Stimulated activated CD4-positive, alpha-beta T cell treated with anti-CD3 and anti-CD28 coated beads, Interleukin-12 subunit alpha, Interleukin-12 subunit beta, amount 100 ng/mL, for 24 hours (primary cell): ENCODE results near the gene DDX49.
"Not testable (repeated sequence)": the region's sequence is repeated elsewhere in the genome, so short reads cannot be mapped to it uniquely, and the experiment has no call there.

Experiments
- DNase-seq, 2 experiments: peaks; one replicate each; pipeline ENCODE4 v3.0.0-alpha.2; 2020; ENCODE audit warnings: low read depth in 2 of 2

The DDX49 gene

GRCh38 chr19:18942692-18943091 is 23.2 kb downstream of the DDX49 start:
- no peak for DNase-seq

DNA sequence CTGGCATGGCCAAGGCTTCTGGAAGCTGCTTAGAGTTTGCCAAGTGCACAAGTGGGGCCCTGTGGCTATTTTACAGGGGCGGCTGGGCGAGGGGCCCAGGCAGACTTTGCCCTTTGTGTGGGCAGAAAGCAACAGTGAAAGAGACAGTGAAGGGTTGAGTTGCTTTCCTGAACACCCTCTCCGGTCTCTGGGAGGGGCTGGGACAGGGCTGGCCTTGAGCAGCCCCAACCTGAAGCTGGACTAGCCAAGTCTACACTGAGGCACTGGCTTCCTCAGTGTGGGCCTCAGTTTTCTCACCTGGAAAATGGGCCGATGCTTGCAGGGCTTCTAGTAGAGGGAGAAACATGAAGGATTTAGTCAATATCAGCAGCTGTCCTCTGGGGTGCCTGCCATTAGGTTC is 23.9 kb downstream of the DDX49 start:
- DNase-seq: no peak

DNA sequence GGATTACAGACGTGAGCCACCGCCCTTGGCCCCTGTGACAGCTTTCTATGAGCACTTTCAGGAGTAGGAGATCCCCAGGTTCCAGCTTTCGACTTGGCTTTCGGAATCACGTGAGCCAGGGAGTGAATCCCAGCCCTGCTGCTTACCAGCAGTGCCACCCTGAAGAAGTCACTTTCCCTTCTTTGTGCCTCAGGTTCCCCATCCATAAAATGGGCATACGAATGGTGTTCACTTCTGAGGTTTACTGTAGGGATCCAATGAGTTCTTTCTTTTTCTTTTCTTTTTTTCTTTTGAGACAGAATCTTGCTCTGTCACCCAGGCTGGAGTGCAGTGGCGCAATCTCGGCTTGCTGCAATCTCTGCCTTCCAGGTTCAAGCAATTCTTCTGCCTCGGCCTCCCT is 25.8 kb downstream of the DDX49 start:
- DNase-seq: no peak

DNA sequence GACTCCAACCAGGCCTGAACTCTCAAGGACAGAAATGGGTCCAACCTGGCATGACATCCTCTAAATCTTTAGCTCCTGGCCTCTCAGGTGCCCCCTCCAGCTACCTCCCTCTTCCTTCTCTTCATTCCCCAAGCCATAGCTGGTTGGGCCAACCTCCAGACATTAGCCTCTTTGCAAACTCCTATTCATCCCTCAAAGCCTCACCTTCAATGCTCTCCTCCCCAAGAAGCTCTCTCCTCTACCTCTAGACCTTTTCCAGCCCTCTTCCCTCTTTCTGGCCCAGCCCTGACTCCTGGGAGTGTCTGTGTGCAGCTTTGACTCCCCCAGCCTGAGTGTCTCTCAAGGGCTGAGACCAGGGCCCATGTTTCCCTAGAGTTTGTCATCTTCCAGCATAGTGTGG is 26.8 kb downstream of the DDX49 start:
- DNase-seq: no peak

DNA sequence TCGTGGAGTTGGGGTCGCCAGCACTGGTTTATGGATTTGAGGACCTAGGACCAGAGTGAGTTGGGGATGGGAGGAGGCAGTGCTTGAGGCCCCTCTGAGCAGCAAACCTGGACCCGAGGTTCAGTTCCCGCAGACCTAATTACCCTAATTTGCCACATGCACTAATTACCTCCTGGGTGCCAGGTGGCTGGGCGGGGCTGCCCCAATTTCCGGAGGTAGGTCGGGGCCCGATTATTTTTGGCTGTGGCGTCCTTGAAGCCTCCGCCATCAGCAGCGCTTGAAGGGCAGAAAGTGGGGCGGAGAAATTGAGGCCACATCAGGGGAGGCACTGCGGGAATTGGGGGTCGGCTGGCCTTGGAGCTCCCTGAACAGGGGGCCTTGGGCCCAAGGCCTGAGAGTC is 27.4 kb downstream of the DDX49 start:
- DNase-seq: no peak

DNA sequence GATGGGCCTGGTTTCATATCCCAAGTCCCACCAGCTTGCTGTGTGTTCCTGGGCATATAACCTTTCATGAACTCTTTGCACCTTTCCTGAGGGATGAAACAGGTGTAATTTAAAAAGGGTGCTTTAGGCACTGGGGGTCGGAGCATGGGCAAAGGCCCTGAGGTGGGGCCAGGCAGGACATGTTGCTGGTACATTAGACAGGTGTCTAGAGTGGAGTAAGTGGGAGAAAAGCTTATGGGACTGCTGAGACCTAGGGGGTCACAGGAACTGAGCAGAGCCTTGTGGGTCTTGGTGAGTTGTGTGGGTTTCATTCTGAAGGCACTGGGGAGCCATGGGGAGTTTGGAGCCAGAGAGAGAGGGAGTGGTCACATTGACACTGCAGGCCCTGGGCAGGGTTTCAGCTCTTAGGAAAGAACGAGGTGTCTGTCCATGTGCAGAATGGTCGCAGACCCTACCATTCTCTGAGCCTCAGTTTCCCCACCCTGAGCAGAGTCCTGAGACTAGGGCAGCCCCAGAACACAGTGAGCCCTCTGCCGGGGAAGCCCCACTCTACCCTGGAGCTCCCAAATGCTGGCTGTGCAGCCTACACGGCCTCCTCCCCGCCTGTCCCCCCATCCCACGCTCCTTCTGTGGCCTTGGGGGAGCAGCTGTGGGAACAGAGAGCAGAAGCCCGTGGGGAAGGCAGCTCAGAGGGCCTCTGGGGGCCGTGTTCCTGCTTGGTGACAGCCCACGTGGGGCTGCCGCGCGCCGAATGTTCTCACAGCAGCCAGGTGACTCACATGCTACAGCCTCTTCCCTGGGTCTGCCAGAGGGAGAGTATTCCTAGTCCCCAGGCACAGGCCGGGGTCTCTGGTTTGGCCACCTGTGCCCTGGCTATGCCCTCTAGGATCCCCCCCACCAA is 28.8 kb downstream of the DDX49 start:
- no peak for DNase-seq

DNA sequence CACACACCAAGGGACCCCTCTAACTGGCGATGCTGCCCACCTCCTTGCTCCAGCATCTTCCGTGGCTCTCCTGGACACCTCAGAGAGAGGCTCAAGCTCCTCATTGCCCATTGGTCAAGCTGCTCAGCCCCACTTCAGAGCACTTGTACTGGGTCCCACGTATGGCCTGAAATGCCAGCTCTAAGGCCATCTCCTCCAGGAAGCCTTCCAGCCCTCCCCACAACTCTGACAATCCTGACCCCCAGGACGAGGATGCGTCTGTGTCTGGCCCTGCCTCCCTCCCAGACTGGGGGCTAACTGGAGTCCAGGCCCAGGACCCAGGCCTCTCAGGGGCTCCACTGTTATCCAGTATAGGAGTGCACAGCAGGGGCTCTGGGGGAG is 29.5 kb downstream of the DDX49 start:
- DNase-seq: no peak

DNA sequence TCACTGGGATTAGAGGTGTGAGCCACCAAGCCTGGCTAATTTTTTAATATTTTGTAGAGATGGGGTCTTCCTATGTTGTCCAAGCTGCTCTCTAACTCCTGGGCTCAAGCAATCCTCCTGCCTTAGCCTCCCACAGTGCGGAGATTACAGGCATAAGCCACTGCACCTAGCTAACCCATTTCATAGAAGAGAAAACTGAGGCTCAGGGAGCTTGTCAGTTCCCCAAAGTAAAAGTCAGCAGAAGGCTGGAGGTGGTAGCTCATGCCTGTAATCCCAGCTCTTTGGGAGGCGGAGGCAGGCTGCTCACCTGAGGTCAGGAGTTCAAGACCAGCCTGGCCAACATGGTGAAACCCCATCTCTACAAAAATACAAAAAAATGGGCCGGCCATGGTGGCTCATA is 30.3 kb downstream of the DDX49 start:
- DNase-seq: no peak

- no peak for DNase-seq
Measured at GRCh38 chr19:18951721-18952281, 32.3 kb downstream of the DDX49 start.

DNA sequence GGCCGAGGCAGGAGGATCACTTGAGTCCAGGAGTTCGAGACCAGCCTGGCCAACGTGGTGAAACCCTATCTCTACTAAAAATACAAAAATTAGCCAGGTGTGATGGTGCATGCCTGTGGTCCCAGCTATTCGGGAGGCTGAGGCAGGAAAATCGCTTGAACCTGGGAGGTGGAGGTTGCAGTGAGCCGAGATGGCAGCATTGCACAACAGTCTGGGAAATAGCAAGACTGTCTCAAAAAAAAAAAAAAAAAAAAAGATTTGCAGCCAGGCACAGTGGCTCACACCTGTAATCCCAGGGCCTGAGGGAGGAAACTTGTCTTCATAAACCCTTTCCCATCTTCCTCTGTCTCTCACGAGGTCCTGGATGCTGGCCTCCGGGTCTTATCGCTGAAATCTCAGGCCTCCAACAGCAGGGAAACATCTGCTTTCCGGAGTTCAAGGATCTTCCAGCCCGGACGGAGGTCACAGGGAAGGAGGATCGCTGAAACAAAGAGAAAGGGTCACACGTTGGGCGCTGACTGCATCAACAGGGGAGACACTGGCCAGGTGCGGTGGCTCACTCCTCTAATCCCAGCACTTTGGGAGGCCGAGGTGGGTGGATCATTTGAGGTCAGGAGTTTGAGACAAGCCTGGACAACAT is 33.0 kb downstream of the DDX49 start:
- not testable (repeated sequence) for DNase-seq

GRCh38 chr19:18954094-18954493 is 34.6 kb downstream of the DDX49 start:
- DNase-seq: no peak

GRCh38 chr19:18955042-18955441 is 35.5 kb downstream of the DDX49 start:
- no peak for DNase-seq

DNA sequence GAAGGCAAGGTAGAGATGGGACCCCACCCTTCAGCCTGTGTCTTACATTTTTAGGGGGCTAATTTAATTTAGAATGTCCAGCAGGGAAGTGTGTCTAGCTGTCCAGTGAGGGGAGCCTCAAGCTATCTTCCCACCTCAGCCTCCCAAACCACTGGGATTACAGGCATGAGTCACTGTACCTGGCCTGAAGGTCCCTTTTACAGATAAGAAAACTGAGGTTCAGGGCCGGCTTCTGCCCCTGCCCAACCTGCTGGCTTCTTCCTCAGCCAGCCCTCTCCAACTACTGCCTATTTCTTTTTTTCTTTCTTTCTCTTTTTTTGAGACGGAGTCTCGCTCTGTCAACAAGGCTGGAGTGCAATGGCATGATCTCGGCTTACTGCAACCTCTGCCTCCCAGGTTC is 40.9 kb downstream of the DDX49 start:
- DNase-seq: no peak

DNA sequence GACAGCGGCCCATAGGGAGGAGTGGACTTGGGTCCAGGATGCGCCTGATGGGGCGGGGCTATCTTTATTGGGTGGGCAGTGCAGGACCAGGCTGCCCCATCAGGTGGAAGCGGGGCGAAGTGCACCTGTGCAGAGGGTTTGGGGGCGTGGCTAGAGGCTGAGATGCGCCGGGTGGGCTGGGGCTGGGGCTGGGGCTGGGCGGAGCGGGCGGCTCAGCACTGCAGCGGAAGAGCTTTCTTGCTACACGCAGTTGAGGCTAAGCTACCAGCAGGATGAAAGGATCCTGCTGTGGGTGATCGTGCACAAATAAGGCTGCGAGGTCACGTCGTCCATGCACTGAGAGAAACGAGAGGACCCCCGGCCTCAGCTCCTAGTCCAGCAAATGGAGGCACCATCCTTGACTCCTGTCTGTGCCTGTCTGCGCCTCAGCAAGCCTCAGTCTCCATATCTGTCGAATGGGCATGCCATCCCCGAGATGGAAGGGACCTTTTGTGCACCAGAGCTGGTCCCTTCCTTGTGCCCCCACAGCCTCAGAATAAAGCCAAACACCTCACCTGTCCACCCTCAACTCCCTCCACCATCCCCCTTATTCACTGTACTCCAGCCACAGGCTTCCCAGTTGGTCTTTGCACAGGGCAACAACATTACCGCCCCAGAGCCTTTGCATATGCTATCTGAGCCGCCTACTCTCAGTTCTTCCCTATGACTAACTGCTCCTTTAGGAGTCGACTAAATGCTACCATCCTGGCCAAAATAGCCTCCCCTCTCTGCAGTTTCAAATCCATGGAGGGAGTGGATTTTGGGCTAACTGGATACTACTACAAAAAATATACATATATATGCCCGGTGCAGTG is 42.5 kb downstream of the DDX49 start:
- no peak for DNase-seq

DNA sequence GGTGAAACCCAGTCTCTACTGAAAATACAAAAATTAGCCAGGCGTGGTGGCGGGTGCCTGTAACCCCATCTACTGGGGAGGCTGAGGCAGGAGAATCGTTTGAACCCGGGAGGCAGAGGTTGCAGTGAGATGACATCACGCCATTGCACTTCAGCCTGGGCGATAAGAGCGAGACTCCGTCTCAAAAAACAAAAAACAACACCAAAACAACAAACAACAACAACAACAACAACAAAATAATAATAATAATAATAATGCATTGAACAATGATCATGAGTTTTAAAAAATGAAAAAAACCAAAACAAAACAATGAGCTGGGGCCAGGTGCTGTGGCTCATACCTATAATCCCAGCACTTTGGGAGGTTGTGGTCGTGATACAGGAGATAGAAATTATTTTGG is 44.6 kb downstream of the DDX49 start:
- no peak for DNase-seq

GRCh38 chr19:18966307-18966706 is 46.8 kb downstream of the DDX49 start:
- DNase-seq: no peak

DNA sequence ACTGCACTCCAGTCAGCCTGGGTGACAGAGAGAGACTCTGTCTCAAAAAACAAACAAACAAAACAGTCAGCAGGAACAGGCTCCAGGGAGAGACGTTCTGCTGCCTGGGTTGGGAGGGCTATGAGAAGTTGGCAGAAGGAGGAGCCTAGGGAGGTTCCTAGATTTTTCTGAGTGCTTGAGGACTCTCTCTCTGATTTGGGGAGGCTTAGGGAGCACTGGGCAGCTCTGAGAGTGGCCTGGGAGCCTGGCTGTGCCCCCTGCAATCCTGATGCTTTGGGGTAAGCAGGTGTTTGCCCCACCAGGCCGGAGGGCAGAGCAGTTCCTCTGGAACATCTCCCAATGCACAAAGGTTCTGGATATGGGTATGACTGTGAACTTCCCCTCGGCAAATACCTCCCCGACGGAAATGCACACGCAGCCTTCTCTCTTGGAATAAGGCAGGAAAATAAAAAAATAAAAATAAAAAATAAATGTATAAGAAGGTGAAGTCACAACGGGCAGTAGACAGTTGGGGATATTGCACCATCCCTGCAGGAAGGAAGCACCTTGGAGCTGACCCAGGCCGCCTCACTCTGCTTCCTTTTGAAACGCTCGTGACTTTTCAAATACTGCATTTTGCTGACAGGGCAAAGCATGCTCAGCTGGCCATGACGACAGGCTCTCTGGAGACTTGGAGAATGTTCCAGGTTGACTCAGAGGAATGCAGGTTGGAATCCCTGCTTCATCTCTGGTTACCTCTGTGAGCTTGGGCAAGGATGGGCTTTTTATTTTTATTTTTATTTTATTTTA is 48.0 kb downstream of the DDX49 start:
- no peak for DNase-seq

GRCh38 chr19:18969931-18970659 is 50.6 kb downstream of the DDX49 start:
- no peak for DNase-seq

DNA sequence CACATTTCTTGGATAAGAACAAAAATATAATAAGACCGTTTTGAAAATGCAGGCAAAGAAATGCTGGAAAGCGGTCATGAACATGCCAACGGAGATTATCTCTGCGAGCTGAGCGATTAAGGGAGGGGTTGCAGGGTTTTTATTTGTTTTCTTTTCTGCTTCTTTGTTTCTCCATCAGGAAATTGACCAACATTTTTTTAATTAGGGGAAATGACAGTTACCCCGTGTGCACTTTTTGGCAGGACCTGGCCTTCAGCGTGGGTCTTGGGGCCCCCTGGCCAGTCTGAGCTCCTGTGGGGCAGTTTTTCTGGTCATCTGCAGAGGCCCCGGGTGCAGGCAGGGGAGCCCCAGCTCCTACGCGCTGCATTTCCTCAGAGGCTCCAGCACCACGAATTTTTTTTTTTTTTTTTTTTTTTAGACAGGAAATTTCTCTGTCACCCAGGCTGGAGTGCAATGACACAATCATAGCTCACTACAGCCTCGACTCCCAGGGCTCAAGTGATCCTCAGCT is 52.8 kb downstream of the DDX49 start:
- DNase-seq: no peak

GRCh38 chr19:18972851-18973250 is 53.3 kb downstream of the DDX49 start:
- DNase-seq: no peak
